Mucosa of descending colon (tissue), 3 donors: ENCODE data around the gene MKNK1. TPM values are rescaled to one million over a fixed set of nuclear protein-coding genes. Genes with fewer than 3 reads are reported as not detected.

Experiments
- ATAC-seq: fragments of 200-7000 bp; cut with Tn5 transposase; one replicate; pipeline ENCODE4 v1.9.1; 2020; ENCODE audit warnings: mild to moderate bottlenecking, moderate library complexity
- DNase-seq, 3 donors: peaks; one replicate each; pipeline ENCODE4 v3.0.0-alpha.2; 2020
- H3K36me3 ChIP-seq: fragments of 200-600 bp; one replicate; pipeline ENCODE4 v1.8.0; 2021; ENCODE audit warnings: low read depth, mild to moderate bottlenecking
- H3K4me1 ChIP-seq: fragments of 200-600 bp; one replicate; pipeline ENCODE4 v1.8.0; 2021; ENCODE audit warnings: low read depth, mild to moderate bottlenecking
- H3K4me3 ChIP-seq: fragments of 200-600 bp; one replicate; pipeline ENCODE4 v1.8.0; 2021; ENCODE audit warnings: mild to moderate bottlenecking
- H3K9me3 ChIP-seq: fragments of 200-600 bp; one replicate; pipeline ENCODE4 v1.8.0; 2021; ENCODE audit warnings: mild to moderate bottlenecking
- CTCF ChIP-seq: fragments of 200-600 bp; IDR thresholded peaks from one replicate; pipeline ENCODE4 v1.8.0; 2022; ENCODE audit warnings: antibody characterized with exemption, mild to moderate bottlenecking
- intact Hi-C, 2 donors: fragments of 100-400 bp; cut with DNase I in 1 of 2; cut with micrococcal nuclease in 1 of 2; formaldehyde crosslinking; loops; one replicate each; pipeline versions ENCODE4 v1.11.0 to v1.11.1; 2022; cut with DNase I, micrococcal nuclease
- total RNA-seq, 3 donors: library from RNA; stranded (reverse); fragmentation: NEBNext Ultra II Directional in 2 of 3; extraction: Animal tissue kit (Norgen Biotek cat#: 25700) in 2 of 3; gene quantifications; one replicate each; pipeline versions ENCODE4 v1.2.1 to v1.2.4, GENCODE V29; 2021 to 2023
- donor health status: DM: no; HTN: no; CAD: no; lungs with moderate emphysema.
- donor health status: DM: no; HTN: no; CAD: no.
- donor health status: DM: no; HTN: yes; CAD: no.

MKNK1 gene
- total RNA-seq, 3 donors from 2014 or later, result 51.5 to 65.7 (median 59.3) TPM

- Histone ChIP-seq H3K4me3 (no peak overlapping the region), H3K4me1 (no peaks in the 10 kb centered on the region), H3K9me3 (no peaks in the 10 kb centered on the region), H3K36me3 (no peaks in the 10 kb centered on the region)
- no peak for DNase-seq
- no peak for TF ChIP-seq CTCF
- intact Hi-C loops, result loop anchor here (2.0 to 10.0 kb wide), 3 partner anchors 52 to 82 kb away; no protein-coding TSS in a partner anchor
- ATAC-seq, result no peak
Observed at GRCh38 chr1:46529031-46529630, 74.9 kb downstream of the MKNK1 start.

DNA sequence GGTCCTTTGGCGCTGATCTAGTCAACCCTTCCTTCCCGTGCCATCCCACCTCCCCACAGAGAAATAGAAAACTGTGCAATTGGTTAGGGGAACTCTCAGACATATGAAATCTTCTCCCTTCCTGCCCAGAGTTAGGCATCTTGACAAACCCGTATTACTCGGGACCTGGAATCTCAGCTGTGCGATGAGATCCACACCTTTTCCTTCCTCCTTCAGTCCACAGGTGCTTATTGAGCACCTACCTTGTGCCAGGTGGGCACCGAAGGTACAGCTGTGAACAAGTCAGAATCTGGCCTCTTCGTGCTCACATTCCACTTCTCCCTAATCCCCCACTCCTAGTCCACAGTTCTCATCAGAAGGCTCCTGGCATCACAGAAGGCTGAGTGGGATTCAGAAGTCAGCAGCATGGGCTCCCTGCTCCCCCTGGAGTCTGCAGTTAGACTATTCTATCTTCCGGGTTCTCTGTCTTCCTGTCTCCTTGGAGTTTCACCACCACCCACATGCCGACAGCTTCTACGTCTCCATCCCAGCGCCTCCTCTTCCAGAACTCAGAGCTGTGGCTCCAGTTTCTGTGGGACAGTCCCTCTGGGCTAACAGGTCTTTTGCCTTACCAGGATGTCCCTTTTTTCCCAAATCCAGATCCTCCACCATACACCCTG lies 75.6 kb downstream of the MKNK1 start:
- TF ChIP-seq CTCF, result no peak
- intact Hi-C loops, result loop anchor here (2.0 to 10.0 kb wide), 3 partner anchors 52 to 81 kb away; no protein-coding TSS in a partner anchor
- Histone ChIP-seq H3K9me3 (no peaks in the 10 kb centered on the region), H3K4me3 (no peak overlapping the region), H3K36me3 (no peaks in the 10 kb centered on the region), H3K4me1 (no peaks in the 10 kb centered on the region)
- ATAC-seq (no peak), DNase-seq (no peak)

- no peaks in the 10 kb centered on the region for H3K9me3 ChIP-seq
- ATAC-seq (peak; percentile 78), DNase-seq (peak; percentile 75 to 91 (median 87))
- no peak overlapping the region for H3K4me3 ChIP-seq
- intact Hi-C loops, result loop anchor here (2.0 to 10.0 kb wide), 3 partner anchors 51 to 80 kb away; no protein-coding TSS in a partner anchor
- H3K4me1 ChIP-seq, result no peaks in the 10 kb centered on the region
- no peaks in the 10 kb centered on the region for H3K36me3 ChIP-seq
- TF ChIP-seq CTCF, result peak; percentile 70
Observed at GRCh38 chr1:46527474-46528296, 76.4 kb downstream of the MKNK1 start.

GRCh38 chr1:46526691-46527291 lies 77.3 kb downstream of the MKNK1 start:
- ATAC-seq, result peak; percentile 83
- DNase-seq, result peak; percentile 48 to 87 (median 53)
- no peaks in the 10 kb centered on the region for H3K4me1 ChIP-seq
- no peak for TF ChIP-seq CTCF
- no peaks in the 10 kb centered on the region for H3K9me3 ChIP-seq
- intact Hi-C loops, result loop anchor here (5.0 to 10.0 kb wide), 2 partner anchors 52 to 79 kb away; no protein-coding TSS in a partner anchor
- H3K36me3 ChIP-seq, result no peaks in the 10 kb centered on the region
- H3K4me3 ChIP-seq, result no peak overlapping the region

DNA sequence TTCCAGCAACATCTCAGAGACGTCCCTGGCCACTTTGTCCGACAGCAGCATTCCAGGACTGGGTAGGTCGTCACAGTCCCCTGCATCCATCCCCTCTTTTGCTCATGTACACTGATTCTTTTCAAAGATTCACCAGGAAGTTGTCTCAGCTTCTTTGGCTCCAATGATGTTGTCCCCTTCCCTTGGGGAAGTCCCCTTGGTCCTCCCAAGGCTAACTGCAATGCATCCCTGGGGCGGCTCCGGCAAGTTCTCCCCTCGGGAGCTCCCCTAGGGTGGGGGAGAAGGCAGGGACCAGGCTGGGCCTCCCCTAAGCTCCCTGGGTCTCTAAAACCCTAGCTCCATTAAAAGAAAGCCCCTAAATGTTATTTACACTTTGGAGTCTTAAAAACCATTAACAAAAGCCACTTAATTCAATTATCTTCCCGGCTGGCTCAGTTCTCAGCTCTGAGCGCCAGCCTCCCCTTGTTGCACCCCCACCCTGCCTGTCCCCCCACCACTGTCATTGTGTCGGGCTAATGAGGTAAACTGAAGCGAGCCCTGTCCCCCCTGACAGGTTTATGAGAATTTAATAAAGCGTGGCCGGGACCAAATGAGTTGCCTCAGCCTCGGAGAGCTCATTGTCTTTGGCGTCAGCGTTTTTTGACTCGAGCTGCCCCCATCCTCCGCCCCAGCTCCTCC lies 77.9 kb downstream of the MKNK1 start:
- intact Hi-C loops, result loop anchor here (5.0 to 10.0 kb wide), 2 partner anchors 51 to 79 kb away; no protein-coding TSS in a partner anchor
- TF ChIP-seq CTCF, result no peak

More for the DNA sequence above, 77.9 kb downstream of the MKNK1 start:
- ATAC-seq (no peak), DNase-seq (peak in 1 of 3 donors; percentile 15)
- H3K36me3 ChIP-seq, result no peaks in the 10 kb centered on the region
- H3K4me3 ChIP-seq, result no peak overlapping the region
- H3K4me1 ChIP-seq, result no peaks in the 10 kb centered on the region
- no peaks in the 10 kb centered on the region for H3K9me3 ChIP-seq
